NCI-H1105 treated with DMSO at 0.1 percent for 48 hours (cell line): ENCODE measurements around the gene DHODH.

ENCODE experiments used
- DNase-seq: peaks from one replicate; lab custom pipeline; 2025; lab: John Stamatoyannopoulos, UW

Gene DHODH

GRCh38 chr16:72013888-72014581 is 5.5 kb downstream of the DHODH start:
- DNase-seq, result no peak

- DNase-seq, result no peak
These were observed 6.1 kb downstream of the DHODH start for GRCh38 chr16:72014675-72015074.

- DNase-seq, result no peak
These were observed 6.6 kb downstream of the DHODH start for GRCh38 chr16:72015124-72015523.

- no peak for DNase-seq
These were observed 9.9 kb downstream of the DHODH start for GRCh38 chr16:72018470-72018869.

GRCh38 chr16:72021043-72021442 is 12.5 kb downstream of the DHODH start:
- no peak for DNase-seq

GRCh38 chr16:72022127-72022526 is 13.6 kb downstream of the DHODH start:
- no peak for DNase-seq

- DNase-seq, result no peak
These were observed 15.4 kb downstream of the DHODH start for GRCh38 chr16:72023962-72024361.

GRCh38 chr16:72024862-72025382 is 16.4 kb downstream of the DHODH start:
- DNase-seq, result no peak

GRCh38 chr16:72025404-72026114 is 17.0 kb downstream of the DHODH start:
- no peak for DNase-seq

GRCh38 chr16:72027669-72028378 is 19.3 kb downstream of the DHODH start:
- DNase-seq, result no peak

GRCh38 chr16:72029567-72030271 is 21.2 kb downstream of the DHODH start:
- DNase-seq, result no peak

GRCh38 chr16:72033437-72033836 is 24.9 kb downstream of the DHODH start:
- no peak for DNase-seq

- no peak for DNase-seq
These were observed 27.6 kb downstream of the DHODH start for GRCh38 chr16:72036098-72036497.

GRCh38 chr16:72042157-72042660 is 33.7 kb downstream of the DHODH start:
- no peak for DNase-seq

- DNase-seq, result no peak
These were observed 34.5 kb downstream of the DHODH start for GRCh38 chr16:72043058-72043457.

GRCh38 chr16:72043539-72043938 is 35.0 kb downstream of the DHODH start:
- no peak for DNase-seq

GRCh38 chr16:72044296-72044695 is 35.8 kb downstream of the DHODH start:
- DNase-seq, result no peak

GRCh38 chr16:72044825-72045359 is 36.3 kb downstream of the DHODH start:
- DNase-seq, result no peak

GRCh38 chr16:72049110-72049509 is 40.6 kb downstream of the DHODH start:
- DNase-seq, result no peak

GRCh38 chr16:72050769-72051464 is 42.4 kb downstream of the DHODH start:
- DNase-seq, result no peak

- no peak for DNase-seq
These were observed 43.3 kb downstream of the DHODH start for GRCh38 chr16:72051818-72052217.
